Breast epithelium (tissue), 3 donors: Measurements from ENCODE around the gene SCEL.

ENCODE experiments used
- POLR2A ChIP-seq: fragments of 450-650 bp; IDR thresholded peaks from one replicate; pipeline ENCODE4 v1.6.1; 2016; ENCODE audit warnings: antibody characterized with exemption, mild to moderate bottlenecking, moderate library complexity
- POLR2AphosphoS5 ChIP-seq, 3 donors: sonication (generic); formaldehyde crosslinking; IDR thresholded peaks; one replicate each; pipeline ENCODE4 v1.6.1; 2017; ENCODE audit warnings: antibody characterized with exemption in 3 of 3
- TF ChIP-seq, protein P1 (sequence below), 3 donors: fragments of 450-650 bp; IDR thresholded peaks; one replicate each; pipeline ENCODE4 v1.5.1; 2016 to 2017; ENCODE audit warnings: antibody characterized with exemption in 3 of 3, mild to moderate bottlenecking in 3 of 3, moderate library complexity in 3 of 3

- TF ChIP-seq, protein P1, sequence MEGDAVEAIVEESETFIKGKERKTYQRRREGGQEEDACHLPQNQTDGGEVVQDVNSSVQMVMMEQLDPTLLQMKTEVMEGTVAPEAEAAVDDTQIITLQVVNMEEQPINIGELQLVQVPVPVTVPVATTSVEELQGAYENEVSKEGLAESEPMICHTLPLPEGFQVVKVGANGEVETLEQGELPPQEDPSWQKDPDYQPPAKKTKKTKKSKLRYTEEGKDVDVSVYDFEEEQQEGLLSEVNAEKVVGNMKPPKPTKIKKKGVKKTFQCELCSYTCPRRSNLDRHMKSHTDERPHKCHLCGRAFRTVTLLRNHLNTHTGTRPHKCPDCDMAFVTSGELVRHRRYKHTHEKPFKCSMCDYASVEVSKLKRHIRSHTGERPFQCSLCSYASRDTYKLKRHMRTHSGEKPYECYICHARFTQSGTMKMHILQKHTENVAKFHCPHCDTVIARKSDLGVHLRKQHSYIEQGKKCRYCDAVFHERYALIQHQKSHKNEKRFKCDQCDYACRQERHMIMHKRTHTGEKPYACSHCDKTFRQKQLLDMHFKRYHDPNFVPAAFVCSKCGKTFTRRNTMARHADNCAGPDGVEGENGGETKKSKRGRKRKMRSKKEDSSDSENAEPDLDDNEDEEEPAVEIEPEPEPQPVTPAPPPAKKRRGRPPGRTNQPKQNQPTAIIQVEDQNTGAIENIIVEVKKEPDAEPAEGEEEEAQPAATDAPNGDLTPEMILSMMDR (IDR thresholded peaks at IDR 0.05), result no peak
- TF ChIP-seq POLR2AphosphoS5 (IDR thresholded peaks at IDR 0.05) (no peak), POLR2A (no peak)
These were observed 27.4 kb upstream of the SCEL start for GRCh38 chr13:77507931-77508776.
